Common myeloid progenitor, CD34-positive (primary cell): Measurements from ENCODE around the gene WDR64.
"Not testable (repeated sequence)": the region's sequence is repeated elsewhere in the genome, so short reads cannot be mapped to it uniquely, and the experiment has no call there.

Source experiments
- CTCF ChIA-PET: fragments of 350-600 bp; sonication (Branson Sonifier 250); formaldehyde crosslinking; loops from one replicate; lab custom pipeline; 2021; ENCODE audit warnings: antibody characterized with exemption; lab: Charles Lee
- POLR2A ChIA-PET: fragments of 350-600 bp; sonication (Branson Sonifier 250); formaldehyde crosslinking; loops from one replicate; lab custom pipeline; 2021; ENCODE audit warnings: antibody characterized with exemption; lab: Charles Lee
- DNase-seq, 3 donors: peaks; one replicate each; pipeline versions ENCODE4 v3.0.0 to v3.0.0-alpha.2; 2013
- H3K27ac ChIP-seq, 2 experiments: 1 replicate in 1 of 2; 2 replicates in 1 of 2; pipeline ENCODE4 v1.7.0; 2013; ENCODE audit warnings: inconsistent platforms in 2 of 2, low read length in 2 of 2, mild to moderate bottlenecking in 2 of 2, low read depth in 1 of 2, moderate library complexity in 1 of 2; ENCODE audit not compliant: severe bottlenecking in 2 of 2, insufficient read depth in 1 of 2, poor library complexity in 1 of 2
- H3K27me3 ChIP-seq, 5 experiments: replicated peaks in 2 of 5; 1 replicate in 3 of 5; 2 replicates in 2 of 5; pipeline versions ENCODE4 v1.6.1 to v1.7.0; 2013; ENCODE audit warnings: low read length in 4 of 5, mild to moderate bottlenecking in 2 of 5, moderate library complexity in 2 of 5, inconsistent platforms in 1 of 5; ENCODE audit not compliant: insufficient read depth in 5 of 5, control insufficient read depth in 4 of 5
- H3K36me3 ChIP-seq, 4 experiments: 1 replicate in 2 of 4; 2 replicates in 2 of 4; pipeline versions ENCODE4 v1.6.1 to v1.7.0; 2013; ENCODE audit warnings: low read length in 3 of 4, control low read depth in 1 of 4, mild to moderate bottlenecking in 1 of 4; ENCODE audit not compliant: control insufficient read depth in 4 of 4, insufficient read depth in 4 of 4
- H3K4me1 ChIP-seq, 4 experiments: 1 replicate in 3 of 4; 2 replicates in 1 of 4; pipeline versions ENCODE4 v1.6.1 to v1.7.1; 2013; ENCODE audit warnings: low read length in 3 of 4, mild to moderate bottlenecking in 3 of 4, control low read depth in 1 of 4, inconsistent platforms in 1 of 4, moderate library complexity in 1 of 4; ENCODE audit not compliant: control insufficient read depth in 4 of 4, insufficient read depth in 4 of 4; ENCODE audit errors: control extremely low read depth in 1 of 4
- H3K4me3 ChIP-seq, 7 experiments: 1 replicate in 4 of 7; 2 replicates in 3 of 7; pipeline versions ENCODE4 v1.5.1 to v1.7.0; 2013; ENCODE audit warnings: mild to moderate bottlenecking in 7 of 7, low read length in 6 of 7, moderate library complexity in 6 of 7, inconsistent platforms in 2 of 7, low read depth in 2 of 7, control low read depth in 1 of 7; ENCODE audit not compliant: insufficient read depth in 4 of 7, control insufficient read depth in 1 of 7; ENCODE audit errors: extremely low read depth in 1 of 7
- H3K9me3 ChIP-seq, 5 experiments: 1 replicate in 4 of 5; 2 replicates in 1 of 5; pipeline versions ENCODE4 v1.6.1 to v1.7.1; 2013; ENCODE audit warnings: low read length in 4 of 5, mild to moderate bottlenecking in 2 of 5, inconsistent platforms in 1 of 5, low read depth in 1 of 5, moderate library complexity in 1 of 5; ENCODE audit not compliant: control insufficient read depth in 4 of 5, insufficient read depth in 2 of 5; ENCODE audit errors: control extremely low read depth in 1 of 5
- WGBS: methylation state at CpG from one replicate; pipeline ENCODE4 v1.1.5; 2013; ENCODE audit not compliant: insufficient coverage; 5-methylcytosine and 5-hydroxymethylcytosine counted together

The WDR64 gene

GRCh38 chr1:241734533-241734932 is 82.5 kb downstream of the WDR64 start:
- H3K9me3 ChIP-seq = no peaks in the 10 kb centered on the region
- no peak overlapping the region for H3K27ac ChIP-seq
- H3K27me3 ChIP-seq = peaks cover 0 to 3% (median 0%) of the 10 kb centered on the region in 5 experiments
- no peak overlapping the region for H3K4me3 ChIP-seq
- H3K36me3 ChIP-seq = no peaks in the 10 kb centered on the region
- POLR2A ChIA-PET = no interaction called here
- no peak for DNase-seq
- no peaks in the 10 kb centered on the region for H3K4me1 ChIP-seq
- WGBS = 80% methylated on average over 1 of the region's 5 CpGs
- CTCF ChIA-PET = no interaction called here

- H3K36me3 ChIP-seq, H3K4me3 ChIP-seq, H3K27me3 ChIP-seq, H3K9me3 ChIP-seq, DNase-seq, POLR2A ChIA-PET, H3K27ac ChIP-seq, H3K4me1 ChIP-seq: not testable (repeated sequence)
- CTCF ChIA-PET = interaction anchor here (0.7 kb wide), 1 partner anchor 15 kb away, joined by 3 read pairs; no protein-coding TSS in a partner anchor
- 100% methylated on average over 3 of the region's 8 CpGs for WGBS
Measured at GRCh38 chr1:241735493-241735926, 83.4 kb downstream of the WDR64 start.

- Histone ChIP-seq H3K36me3 (no peaks in the 10 kb centered on the region), H3K4me1 (no peaks in the 10 kb centered on the region), H3K4me3 (no peak overlapping the region), H3K27me3 (peaks cover 0 to 3% (median 0%) of the 10 kb centered on the region in 5 experiments), H3K27ac (no peak overlapping the region), H3K9me3 (no peaks in the 10 kb centered on the region)
- 88% methylated on average over 1 of the region's 3 CpGs for WGBS
- ChIA-PET CTCF (no interaction called here), POLR2A (no interaction called here)
- DNase-seq = no peak
Measured at GRCh38 chr1:241736387-241736786, 84.3 kb downstream of the WDR64 start.

GRCh38 chr1:241738284-241739078 is 86.4 kb downstream of the WDR64 start:
- Histone ChIP-seq H3K4me1 (no peaks in the 10 kb centered on the region), H3K27ac (no peak overlapping the region), H3K27me3 (peaks cover 0 to 3% (median 0%) of the 10 kb centered on the region in 5 experiments), H3K4me3 (no peak overlapping the region), H3K36me3 (no peaks in the 10 kb centered on the region), H3K9me3 (no peaks in the 10 kb centered on the region)
- ChIA-PET POLR2A (no interaction called here), CTCF (no interaction called here)
- DNase-seq = no peak
- 91% methylated on average over 4 of the region's 8 CpGs for WGBS

- no peaks in the 10 kb centered on the region for H3K36me3 ChIP-seq
- POLR2A ChIA-PET = no interaction called here
- no peaks in the 10 kb centered on the region for H3K9me3 ChIP-seq
- H3K4me3 ChIP-seq = no peak overlapping the region
- peaks cover 0 to 3% (median 0%) of the 10 kb centered on the region in 5 experiments for H3K27me3 ChIP-seq
- WGBS = 100% methylated on average over 2 of the region's 4 CpGs
- CTCF ChIA-PET = no interaction called here
- DNase-seq = no peak
- H3K27ac ChIP-seq = no peak overlapping the region
- H3K4me1 ChIP-seq = no peaks in the 10 kb centered on the region
Measured at GRCh38 chr1:241742084-241742483, 90.0 kb downstream of the WDR64 start.

- H3K36me3 ChIP-seq = no peaks in the 10 kb centered on the region
- no peaks in the 10 kb centered on the region for H3K4me1 ChIP-seq
- ChIA-PET CTCF (no interaction called here), POLR2A (no interaction called here)
- H3K4me3 ChIP-seq = no peak overlapping the region
- no peaks in the 10 kb centered on the region for H3K27me3 ChIP-seq
- no peak for DNase-seq
- H3K9me3 ChIP-seq = no peaks in the 10 kb centered on the region
- H3K27ac ChIP-seq = no peak overlapping the region
- 100% methylated on average over 2 of the region's 2 CpGs for WGBS
Measured at GRCh38 chr1:241744591-241744990, 92.5 kb downstream of the WDR64 start.

- no peak overlapping the region for H3K27ac ChIP-seq
- H3K4me3 ChIP-seq = no peak overlapping the region
- no peak for DNase-seq
- ChIA-PET POLR2A (no interaction called here), CTCF (no interaction called here)
- WGBS = 80% methylated on average over 5 of the region's 6 CpGs
- H3K4me1 ChIP-seq = no peaks in the 10 kb centered on the region
- no peaks in the 10 kb centered on the region for H3K36me3 ChIP-seq
- no peaks in the 10 kb centered on the region for H3K27me3 ChIP-seq
- H3K9me3 ChIP-seq = no peaks in the 10 kb centered on the region
Measured at GRCh38 chr1:241747992-241748391, 95.9 kb downstream of the WDR64 start.
